ENCODE results near the gene TP73.

Gene TP73

DNA sequence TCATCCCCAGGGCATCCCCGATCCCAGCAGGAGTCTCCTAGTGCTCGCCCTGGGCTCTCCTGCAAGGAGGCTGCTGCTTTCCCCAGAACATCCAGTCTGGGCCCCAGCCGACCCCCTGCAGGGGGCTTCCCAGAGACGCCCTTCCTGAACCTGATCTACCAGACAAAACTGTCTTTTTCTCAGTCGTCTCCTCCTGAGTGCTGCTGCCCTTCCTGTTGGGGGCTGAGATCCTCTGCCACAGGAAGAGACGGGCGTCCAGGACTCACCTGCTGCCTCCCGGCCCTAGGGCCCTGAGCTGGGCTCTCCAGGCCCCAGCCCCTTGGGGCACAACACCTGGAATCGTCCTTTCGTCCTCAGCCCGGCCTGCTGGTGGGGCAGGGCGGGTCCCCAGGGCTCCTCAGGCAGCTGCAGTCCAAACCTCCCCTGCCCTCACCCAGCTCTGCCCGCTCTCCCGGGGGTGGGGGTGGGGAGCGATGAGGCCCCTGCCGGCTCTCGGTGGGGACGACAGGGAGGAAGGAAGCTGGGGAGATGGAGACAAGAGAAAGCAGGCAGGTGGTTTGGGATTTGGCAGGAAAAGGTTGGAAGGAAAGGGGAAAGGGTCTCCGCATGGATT is 36.9 kb downstream of the TP73 start:
- DNase-seq (ENCODE audit: low spot score): no peak

DNA sequence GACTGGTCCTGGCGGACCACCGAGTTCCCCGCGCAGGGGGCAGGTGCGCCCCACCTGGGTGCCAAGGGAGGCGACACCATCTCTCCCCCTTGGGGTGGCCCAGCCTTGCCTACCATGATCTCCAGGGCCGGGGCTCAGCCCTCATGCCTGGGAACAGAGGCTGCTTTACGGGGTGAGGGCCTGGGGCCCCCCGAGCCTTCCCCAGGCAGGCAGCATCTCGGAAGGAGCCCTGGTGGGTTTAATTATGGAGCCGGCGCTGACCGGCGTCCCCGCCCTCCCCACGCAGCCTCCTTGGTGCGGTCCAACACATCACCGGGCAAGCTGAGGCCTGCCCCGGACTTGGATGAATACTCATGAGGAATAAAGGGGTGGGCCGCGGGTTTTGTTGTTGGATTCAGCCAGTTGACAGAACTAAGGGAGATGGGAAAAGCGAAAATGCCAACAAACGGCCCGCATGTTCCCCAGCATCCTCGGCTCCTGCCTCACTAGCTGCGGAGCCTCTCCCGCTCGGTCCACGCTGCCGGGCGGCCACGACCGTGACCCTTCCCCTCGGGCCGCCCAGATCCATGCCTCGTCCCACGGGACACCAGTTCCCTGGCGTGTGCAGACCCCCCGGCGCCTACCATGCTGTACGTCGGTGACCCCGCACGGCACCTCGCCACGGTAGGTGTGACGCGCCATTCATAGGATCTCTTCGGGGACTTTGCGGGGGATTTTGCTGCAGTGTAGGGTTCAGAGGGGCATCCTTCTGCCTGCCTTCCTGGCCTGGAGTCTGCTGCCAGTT is 38.2 kb downstream of the TP73 start:
- DNase-seq (ENCODE audit: low spot score): no peak

DNA sequence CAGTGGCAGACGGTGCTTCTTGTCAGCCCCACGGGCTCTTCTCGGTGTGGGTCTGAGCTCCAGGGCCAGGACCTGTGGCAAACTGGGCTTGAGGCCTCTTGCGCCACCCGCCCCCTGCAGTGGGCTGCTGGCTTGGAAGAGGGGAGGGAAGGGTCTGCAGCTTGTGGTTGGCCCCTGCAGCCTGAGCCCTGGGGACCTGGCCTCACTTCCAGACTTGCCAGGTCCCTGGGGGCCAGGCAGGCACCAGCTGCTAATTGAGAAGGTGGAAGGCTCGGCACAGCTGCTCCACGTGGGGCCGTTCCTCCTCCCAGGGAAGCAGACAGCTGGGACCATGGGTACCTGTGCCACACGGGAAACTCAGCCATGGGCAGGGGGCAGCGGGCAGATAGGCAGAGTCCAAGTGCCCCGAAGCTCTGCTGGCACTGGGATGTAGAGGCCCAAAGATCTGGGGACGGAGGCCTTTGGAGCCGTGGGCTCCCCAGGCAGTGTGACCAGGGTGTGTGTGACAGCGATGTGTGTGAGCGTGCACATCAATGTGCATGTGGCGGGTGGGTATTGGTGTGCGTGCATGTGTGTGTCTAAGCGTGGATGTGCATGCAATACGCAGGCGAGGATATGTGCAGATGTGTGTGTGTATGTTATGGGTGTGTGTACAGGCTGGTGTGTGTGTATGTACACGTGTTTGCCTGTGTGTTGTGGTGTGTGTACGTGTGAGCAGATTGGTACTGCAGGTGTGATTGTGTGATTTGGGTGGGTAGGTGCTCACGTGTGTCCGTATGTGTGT is 39.3 kb downstream of the TP73 start:
- DNase-seq (ENCODE audit: low spot score): no peak

DNA sequence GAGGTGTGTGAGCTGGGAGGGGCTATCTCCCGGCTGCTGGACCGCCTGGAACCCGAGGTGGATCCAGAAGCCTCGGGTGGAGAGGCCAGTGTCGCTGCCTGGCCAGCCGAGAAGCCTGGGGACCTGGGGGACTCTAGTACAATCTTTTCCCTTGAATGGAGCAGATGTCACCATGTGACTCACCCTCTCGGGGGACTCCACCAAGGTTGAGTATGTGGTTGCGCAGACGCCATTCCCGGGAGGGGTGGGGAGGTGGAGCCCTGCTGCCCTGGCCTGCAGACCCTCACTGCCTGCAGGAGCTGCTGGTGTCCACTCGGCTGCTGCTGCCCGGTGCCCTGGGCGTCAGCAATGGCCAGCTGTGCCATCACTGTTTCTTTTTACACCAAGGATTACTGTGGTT is 40.3 kb downstream of the TP73 start:
- no peak for DNase-seq (ENCODE audit: low spot score)

DNA sequence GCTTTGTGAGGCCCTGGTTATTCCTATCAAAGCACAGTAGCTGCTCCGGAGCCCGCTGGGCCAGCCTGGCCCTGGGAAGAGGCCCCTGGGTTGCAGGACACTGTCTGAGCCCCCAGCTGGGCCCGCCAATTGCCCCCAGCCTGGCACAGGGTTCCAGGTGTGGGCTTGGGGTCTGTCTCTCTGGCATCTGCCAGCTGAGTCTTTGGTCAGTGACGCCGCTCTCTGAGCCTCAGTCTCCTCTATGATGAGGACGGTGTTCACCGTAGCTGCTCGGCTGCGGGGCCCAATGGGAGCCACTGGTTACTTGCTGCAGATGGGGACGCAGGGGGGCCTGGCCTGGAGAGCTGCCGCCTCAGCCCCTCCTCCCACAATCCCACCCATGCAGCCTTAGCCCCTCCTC is 41.0 kb downstream of the TP73 start:
- no peak for DNase-seq (ENCODE audit: low spot score)

DNA sequence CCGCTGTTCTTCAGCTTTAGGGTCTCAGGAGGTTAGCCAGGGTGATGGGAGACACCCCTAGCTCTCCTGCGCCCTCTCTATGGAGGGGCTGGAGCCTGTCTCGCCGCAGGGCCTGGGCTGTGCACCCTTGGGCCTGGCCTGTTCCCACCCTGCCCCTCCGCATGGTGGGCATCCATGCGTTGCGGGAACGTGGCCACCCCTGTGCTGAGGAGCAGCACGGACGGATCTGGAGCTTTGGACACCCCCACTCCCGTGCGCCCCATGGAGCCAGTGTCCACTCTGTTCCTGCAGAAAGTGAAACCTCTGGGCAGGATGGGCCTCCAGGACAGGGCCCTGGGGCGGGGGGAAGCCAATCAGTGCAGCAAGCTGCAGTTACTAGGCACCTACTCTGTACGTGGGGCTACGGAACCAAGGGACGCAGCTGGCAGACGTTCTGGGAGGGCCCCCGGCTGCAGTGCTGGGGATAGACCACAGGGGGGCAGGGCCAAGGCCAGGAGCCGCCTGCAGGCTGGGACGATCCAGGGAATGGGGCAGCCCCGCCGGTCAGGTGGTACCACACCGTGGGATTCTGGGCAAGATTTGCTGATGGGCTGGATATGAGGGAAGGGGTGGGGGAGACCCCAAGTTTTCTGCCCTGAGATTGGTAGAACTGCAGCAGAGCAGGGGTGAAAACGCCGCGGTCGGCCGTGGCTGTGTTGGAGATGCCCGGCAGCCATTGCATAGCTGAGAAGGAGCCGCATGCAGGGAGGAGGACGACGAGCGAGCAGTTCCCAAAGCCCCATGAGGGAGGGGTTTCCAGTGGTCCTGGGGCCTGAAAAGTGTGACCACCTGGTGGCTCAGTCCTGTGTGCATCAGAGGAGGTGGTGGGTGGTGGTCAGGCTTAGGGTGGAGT is 43.3 kb downstream of the TP73 start:
- no peak for DNase-seq (ENCODE audit: low spot score)

DNA sequence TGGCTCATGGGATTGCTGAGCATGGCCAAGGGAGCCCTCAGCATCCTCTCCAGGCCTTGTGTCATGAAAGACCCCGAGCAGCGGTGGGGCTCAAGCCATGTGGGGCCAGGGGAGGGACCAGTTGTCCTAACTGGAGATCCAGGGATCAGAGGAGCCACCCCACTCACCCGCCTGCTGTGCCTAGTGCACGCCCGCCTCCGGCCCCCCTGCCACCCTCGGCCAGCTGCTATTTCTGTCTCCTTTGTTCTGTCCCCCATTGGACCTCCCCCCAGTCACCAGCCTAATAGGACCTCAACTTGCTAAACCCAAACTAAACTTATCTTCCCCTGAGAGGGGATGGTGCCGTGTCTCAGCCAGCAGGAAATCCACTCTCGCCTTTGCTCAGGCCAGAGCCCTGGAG is 44.4 kb downstream of the TP73 start:
- no peak for DNase-seq (ENCODE audit: low spot score)

DNA sequence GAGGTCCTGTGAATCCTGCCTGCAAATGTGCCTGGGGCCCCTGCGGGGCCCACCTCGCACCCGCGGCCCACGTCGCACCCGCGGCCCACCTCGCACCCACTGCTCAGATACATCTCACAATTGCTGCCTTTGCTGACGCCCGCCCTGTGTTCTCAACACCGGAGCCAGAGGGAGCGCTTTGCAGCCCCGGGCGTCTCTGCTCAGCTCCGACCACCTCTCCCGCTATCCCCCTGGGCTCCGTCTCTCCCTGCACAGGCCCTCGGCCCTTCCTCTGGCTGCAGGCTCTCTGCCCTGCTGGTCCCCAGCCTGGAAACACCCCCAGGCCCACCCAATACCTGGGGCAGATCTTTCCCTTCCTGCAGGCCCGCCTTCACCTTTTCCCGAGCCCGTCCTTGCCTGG is 44.8 kb downstream of the TP73 start:
- no peak for DNase-seq (ENCODE audit: low spot score)

DNA sequence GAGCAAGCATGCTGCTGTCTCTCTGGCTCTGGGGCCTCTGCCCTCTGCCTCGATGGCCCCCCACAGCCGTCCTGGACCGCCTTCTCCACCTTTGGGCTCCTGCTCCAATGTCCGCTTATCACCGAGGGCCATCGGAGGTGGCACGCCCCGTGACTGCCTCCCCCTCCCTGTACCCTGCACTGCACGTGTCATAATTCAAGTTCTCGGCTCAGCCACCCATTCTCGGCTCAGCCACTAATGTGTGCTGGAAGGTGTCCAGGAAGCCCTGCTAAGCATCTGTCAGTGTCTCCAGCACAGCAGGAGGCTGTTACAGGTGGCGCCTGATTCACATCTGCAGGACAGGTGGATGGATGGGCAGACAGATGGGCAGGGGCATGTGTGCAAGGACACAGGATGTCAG is 45.5 kb downstream of the TP73 start:
- no peak for DNase-seq (ENCODE audit: low spot score)

DNA sequence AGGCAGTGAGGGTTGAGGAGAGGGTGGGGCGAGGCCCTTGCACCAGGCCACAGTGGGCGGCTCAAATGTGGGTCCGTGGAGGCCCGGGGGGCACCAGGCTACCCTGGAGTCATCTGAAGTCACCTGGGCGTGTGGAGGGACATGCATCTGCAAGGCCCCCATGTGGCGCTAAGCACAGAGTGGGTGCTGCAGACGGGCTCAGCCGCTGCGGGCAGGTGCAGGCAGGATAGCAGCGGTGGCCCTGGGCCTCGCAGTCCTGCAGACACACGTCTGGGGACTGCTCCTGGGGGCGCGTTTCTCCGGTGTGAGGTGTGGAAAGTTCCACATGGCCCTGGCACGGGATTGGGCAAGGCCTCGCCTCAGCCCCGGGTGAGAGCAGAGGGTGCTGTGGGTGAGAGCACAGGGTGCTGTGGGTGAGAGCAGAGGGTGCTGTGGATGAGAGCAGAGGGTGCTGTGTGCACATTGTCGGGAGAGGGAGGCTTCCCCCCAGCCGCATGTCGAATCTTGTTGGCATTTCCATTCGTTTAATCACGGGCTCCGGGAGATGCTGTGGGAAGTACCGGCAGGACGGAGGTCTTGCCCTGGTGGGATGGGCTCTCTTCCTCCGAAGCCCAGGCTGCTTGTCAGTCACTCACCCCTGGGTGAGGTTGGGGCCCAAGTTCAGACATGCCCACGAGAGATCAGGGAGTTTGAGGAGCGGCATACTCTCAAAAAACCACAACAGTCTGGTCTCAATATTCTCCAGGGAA is 46.5 kb downstream of the TP73 start:
- no peak for DNase-seq (ENCODE audit: low spot score)

DNA sequence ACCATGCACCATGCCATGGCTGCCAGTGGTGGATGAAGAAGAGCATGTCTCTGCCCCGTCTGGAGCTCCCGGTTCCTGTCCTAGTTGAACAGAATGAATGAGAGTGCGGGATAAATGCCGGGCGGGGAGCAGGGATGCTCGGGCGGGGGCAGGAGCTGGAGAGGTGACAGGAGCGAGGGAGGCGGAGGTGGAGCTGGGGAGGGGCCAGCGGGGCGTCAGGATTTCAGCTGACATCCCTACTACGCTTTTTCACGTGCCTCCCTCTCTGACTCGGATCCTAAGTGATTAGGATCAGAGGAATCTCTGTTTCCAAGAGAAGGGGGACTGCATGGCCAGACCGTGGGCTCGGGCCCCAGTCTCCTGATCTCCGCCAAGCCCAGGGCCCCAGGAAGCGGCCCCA is 47.3 kb downstream of the TP73 start:
- no peak for DNase-seq (ENCODE audit: low spot score)

DNA sequence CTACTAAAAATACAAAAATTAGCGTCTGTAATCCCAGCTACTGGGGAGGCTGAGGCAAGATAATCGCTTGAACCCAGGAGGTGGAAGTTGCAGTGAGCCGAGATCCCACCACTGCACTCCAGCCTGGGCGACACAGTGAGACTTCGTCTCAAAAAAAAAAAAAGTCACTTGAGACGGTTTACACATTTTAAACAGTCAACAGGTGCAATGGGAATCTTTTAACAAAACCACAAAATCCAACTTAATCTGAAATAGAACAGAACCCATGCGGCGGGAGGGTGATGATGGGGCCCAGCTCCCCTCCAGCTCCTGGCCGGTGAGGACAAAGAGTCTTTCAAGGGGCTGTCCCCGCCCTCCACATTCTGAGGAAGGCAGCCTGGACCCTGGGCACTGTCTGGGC is 48.3 kb downstream of the TP73 start:
- no peak for DNase-seq (ENCODE audit: low spot score)

DNA sequence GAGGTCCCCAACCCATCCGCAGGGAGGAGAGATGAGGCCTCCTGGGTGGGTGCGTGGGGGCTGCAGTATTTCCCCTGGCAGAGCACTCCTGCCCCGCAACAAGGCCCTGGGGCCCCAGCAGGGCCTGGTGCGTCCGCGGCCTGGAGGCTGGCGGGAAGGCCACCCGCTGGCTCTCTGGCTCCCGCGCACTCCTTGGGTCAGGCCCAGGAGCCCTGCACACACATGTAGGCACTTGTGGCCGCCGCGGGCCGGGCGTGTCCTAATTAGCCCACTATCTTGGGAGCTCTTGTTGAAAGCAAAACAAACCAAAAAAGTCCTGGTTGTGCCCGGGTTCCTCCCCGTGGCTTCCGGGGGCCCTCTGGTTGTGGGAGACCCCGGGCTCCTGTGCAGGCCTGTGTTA is 50.2 kb downstream of the TP73 start:
- DNase-seq (ENCODE audit: low spot score): no peak

DNA sequence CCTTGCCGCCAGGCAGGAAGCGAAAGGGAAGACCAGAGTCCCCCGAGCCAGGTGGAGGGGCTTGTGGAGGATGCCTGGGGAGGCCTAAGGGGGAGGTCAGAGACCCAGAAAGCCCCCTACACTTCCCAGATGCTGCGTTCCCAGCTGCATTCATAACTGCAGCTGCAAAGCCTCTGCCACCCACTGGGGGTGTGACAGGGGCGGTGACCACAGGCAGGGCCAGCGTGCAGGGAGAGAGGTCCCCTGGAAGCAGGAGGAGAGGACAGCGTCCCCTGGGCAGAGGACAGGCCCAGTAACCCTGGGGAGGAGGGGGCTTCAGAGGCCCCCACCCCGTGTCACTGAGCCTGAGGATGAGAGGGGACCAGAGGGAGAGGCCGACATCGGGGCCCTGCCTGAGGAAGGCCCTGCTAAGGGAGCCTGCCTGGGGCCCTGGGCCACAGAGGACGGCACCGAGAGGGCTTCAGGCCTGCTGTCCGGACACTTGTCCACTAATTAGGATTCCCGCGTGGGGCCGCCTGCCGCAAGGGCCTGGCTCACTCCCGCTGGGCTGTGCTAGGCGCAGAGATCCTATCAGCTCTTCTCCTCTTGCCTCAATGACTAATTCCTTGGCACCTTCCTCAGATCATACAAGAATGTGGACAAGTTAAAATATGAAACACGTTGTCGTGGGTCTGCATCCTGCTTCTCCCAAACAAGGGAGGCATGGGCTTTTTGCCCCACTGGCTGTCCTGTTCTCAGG is 50.8 kb downstream of the TP73 start:
- DNase-seq (ENCODE audit: low spot score): no peak

DNA sequence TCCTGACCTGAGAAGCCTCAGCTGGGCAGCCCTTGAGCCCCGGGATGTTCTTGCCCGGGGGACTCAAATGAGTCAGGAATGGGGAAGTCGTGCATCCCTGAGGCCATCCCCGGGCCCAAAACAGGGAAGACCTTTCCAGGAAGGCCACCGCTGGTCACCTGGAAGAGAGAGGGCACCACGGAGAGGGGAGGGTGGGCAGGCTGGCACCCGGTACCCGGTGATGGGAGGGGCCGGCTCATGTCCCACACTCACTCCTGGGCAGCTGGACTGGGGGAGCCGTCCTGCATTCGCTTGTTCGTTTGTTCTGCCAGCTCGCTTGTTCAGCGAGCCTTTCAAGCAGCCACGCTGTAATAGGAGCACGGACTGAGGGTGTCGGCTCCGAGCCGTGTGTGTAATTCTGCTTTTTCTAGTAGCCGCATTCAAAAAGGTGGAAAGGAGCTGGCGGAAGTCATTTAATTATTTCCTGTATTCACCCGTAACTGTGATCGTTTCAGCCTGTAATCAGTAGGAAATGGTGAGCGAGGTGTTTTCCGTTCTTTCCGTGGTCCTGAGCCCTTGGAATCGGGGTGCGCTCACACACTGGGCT is 51.6 kb downstream of the TP73 start:
- no peak for DNase-seq (ENCODE audit: low spot score)

DNA sequence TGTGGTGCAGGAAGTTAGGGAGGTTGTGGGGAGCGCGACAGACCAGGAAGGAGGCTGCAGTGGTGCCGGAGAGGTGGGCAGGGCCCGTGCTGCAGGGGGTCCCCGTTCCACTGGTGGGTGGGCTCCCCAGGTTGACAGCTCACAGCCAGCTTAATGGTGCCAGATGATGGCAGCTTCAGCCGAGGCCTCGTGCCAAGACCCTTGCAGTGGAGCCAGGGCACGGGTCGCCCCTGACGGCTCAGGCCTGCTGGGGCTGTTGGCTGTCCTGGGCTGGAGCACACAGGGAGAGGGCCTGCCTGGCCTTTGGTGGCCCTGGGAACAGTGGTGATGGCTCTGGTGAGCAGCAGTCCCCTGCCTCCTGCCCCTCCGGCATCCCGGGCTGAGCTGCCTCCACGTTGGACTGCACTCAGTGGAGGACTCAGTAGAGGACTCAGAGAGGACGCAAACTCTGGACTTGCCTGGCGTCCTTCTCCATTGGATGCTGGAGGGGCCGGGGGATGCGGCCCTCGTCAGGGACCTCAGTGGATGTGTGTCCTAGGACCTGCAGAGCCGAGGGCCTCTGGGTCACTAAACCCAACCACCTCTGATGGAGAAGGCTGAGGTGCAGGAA is 53.1 kb downstream of the TP73 start:
- no peak for DNase-seq (ENCODE audit: low spot score)

DNA sequence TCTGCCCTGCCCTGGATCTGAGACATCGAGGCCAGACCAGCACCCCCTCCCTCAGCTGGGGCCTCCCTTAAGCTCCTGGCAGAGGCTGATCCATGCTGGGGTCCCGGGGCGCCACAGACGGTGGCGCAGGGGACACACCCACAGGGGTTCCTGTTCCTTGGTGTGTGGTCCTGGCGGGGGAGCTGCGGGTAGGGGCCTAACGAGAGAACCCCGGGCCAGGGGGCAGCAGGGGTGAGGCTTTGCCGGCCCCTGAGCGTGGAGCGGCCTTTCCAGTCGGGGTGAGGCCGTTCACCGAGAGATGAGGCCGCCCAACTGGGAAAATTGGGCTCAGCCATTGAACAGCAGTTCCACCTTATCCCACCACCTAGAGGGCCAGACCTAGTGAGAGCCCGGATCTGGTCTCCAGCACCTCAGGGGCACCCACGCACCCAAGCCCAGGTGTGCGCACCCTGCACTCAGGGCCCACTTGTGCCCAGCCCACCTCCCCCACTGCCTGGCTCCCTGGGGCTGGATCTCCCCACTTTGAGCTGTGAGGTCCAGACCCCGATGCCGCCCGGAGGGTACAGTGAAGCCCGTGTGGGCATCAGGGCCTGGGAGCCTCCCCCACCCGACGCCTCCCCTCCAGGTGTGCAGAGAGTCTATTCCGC is 54.5 kb downstream of the TP73 start:
- no peak for DNase-seq (ENCODE audit: low spot score)

DNA sequence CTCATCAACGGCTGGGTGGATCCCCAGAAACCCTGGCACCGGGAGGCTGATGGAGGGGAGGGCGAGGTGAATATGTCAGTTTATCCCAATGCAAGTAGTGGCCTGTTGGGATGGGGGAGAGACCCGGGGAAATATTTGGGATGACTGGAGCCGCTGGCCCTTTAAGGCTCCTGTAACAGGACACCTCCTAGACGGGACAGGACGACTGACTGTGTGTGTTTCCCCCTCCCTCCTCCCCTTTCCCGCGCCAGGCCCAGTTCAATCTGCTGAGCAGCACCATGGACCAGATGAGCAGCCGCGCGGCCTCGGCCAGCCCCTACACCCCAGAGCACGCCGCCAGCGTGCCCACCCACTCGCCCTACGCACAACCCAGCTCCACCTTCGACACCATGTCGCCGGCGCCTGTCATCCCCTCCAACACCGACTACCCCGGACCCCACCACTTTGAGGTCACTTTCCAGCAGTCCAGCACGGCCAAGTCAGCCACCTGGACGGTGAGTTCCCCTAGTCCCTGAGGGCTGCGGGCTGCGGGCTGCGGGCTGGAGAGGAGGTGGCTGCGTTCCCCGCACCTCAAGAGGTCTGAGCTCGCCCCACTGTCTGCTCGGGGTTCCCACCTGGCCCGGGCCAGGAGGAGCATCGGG is 55.1 kb downstream of the TP73 start:
- no peak for DNase-seq (ENCODE audit: low spot score)

DNA sequence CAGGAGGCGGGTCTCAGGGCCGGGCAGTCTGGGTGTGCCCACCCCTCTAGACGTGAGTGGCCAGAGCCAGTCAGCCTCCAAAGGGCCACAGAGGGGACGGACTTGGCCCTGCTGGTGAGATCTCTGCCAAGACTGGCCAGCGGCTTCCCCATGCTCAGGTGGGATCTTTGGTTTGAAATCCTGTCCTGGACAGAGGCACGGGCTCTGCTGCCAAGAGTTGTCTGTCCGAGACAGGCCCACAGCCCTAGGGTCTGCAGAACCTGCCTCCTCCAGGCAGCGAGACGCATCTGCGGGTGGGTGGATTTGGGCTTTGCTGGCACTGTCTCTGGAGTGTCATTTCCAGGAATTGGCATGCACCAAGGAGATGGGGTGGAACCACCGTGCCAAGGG is 55.6 kb downstream of the TP73 start:
- DNase-seq (ENCODE audit: low spot score): no peak
